ENCODE data around the gene SLC16A12. TPM values are rescaled to one million over a fixed set of nuclear protein-coding genes. Genes with fewer than 3 reads are reported as not detected.

Gene SLC16A12
- polyA plus RNA-seq, 3 donors = 22.1 to 32.0 (median 30.7) TPM

DNA sequence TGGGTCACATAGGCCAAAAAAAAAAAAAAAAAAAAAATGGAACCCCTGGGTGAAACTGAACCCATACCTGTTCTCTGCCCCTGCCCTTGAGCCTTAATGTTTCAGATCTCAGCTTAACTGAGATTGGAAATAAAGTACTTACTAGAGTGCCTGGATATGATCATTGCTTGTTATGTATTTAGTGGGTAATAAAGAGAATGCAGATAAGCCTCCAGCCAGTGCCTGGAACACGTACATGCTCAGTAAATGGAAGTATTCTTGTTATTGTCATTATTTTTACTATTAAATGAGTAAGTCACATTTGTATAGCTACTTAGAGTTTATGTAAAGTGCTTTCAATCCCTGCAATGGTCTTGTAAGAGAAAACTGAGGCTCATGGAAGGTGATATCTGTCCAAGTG is 14.7 kb downstream of the SLC16A12 start:
- DNase-seq (ENCODE audit: extremely low read depth in 1 of 11, low read depth in 9 of 11, low spot score in 4 of 11) = no peak

DNA sequence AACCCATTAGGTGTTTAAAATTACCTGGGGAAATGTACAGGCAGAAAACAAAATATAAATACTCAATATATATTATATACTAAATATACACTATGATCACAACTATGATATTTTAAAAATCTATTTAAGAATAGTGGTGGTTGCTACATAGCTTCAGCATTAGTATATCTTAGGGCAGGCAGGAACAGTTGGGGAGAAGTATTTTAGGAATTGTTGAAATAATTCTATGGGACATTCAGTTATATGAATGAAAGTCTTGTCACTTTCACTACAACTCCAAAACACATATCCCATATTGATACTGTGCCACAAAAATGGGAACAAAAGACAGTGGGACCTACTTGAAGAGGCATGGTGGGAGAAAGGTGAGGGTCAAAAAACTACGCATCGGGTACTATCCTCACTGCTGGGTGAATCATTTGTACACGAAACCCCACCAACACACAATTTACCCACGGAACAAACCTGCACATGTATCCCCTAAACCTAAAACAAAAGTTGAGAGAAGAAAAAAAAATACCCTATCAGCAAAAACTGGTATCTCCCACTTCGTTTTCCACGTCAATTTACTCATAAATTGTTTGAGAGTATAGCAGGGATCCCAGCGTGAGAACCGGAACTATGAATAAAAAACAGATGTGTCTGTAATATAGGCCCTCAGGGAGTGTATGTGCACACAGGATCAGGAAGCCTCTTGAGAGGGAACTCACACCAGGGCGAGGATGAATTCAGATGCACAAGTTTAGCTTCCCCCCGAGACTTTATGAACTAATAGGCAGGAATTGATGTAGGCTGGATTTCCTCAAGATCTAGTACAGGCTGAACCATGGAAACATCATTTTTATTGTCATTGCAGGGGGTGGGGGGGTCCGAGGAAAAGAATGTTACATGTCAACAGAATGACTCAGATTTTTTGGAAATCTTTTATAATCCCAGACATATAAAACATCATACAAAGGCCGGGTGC is 16.2 kb downstream of the SLC16A12 start:
- DNase-seq (ENCODE audit: extremely low read depth in 1 of 11, low read depth in 9 of 11, low spot score in 4 of 11) = no peak

DNA sequence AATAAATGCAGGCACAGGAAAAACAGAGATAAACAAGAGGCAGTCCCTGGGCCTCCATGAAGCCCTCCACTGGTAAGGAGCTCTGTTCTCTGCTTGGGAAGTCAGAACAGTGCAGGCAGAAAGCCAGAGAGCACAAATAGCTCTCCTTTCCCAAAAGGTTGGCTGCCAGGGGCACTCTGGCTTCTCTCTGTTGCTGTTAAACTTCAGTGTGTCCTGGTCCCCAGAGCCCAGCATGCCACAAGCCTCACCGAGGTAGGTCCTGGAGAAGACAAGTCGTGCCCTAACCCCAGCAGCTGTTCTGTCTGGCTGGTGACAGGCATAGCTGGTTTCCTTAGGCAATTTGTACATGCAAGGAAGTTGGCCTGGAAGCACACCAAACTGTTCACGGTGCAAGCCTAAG is 17.3 kb downstream of the SLC16A12 start:
- DNase-seq (ENCODE audit: extremely low read depth in 1 of 11, low read depth in 9 of 11, low spot score in 4 of 11) = no peak

DNA sequence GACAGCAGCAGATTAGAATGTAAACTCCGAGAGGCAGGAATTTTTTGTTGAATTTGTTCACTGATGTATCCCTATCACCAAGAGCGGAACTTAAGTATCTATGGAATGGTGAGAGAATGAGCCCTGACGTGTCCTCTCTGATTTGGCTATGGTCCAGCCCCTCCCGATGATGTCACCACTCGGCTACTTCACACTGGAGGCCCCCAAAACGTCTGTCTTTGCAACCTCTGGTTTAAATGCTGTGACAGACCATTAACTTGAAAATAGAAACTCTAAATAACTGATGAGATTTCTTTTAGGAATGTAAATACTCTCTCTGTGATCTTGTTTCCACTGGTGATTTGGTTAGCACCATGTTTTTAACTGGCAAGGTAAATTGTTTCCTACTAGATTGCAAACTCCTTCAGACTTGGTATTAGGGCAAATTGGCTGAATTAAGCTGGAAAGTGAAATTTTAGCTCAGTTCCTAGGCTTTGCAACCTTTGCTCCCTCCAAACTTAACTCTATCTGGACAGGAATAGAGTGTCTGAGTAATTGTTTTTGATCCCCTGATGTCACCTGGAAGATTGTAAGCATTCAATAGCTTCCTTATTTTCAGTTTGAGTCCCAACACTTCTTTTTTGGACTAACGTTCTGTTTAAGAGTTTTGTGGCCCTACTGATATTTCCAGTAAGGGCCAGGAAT is 19.1 kb downstream of the SLC16A12 start:
- no peak for DNase-seq (ENCODE audit: extremely low read depth in 1 of 11, low read depth in 9 of 11, low spot score in 4 of 11)

DNA sequence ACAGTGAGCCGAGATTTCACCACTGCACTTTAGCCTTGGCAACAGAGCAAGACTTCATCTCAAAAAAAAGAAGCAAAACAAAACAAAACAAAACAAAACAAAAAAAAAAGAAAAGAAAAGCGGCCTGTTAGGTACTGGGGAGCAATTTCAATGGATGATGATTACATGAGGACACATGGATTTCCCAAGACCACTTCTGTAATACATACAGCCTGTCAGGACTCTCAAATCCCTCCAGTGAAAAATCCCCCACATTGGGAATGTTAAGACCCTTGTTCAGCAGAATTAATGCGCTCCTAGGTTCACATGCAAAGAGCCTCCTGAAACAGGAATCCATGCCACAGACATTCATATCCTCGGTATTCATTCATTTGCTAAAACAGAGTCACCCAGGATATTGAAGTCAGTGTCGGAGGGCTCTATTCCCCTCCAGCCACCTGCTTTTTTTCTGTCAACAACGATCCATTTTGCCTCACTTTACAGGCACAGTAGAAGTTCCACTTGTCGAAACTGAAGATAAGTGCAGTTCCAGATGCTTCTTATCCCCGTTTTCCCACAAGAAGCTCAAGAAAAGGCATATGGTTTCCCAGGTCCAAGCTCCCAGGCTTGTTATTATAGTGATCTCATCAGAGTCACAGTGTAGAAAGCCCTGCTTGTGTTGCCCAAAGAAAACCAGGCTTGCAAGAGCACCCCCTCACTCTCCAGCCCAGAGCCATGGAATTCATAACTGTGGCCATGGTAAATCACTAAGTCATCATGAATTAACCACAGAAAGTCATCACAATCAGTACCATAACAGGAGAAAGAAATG is 20.2 kb downstream of the SLC16A12 start:
- no peak for DNase-seq (ENCODE audit: extremely low read depth in 1 of 11, low read depth in 9 of 11, low spot score in 4 of 11)

DNA sequence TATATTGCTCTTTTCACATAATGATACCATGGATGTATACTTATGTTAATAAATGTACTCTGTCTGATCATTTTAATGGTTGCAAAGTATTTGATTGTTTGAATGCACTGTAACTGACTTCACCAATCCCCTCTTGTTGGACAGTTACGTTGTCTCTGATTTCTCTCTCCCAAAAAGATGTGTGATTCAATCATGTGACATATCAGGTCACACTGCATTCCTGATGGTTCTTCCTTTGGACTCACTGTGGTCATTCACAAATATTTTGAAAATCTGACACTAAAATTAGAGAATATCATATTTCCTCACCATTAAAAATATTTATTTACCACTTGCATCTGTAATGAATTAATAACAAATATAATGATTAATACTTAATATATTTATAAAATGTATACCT is 22.2 kb downstream of the SLC16A12 start:
- no peak for DNase-seq (ENCODE audit: extremely low read depth in 1 of 11, low read depth in 9 of 11, low spot score in 4 of 11)

DNA sequence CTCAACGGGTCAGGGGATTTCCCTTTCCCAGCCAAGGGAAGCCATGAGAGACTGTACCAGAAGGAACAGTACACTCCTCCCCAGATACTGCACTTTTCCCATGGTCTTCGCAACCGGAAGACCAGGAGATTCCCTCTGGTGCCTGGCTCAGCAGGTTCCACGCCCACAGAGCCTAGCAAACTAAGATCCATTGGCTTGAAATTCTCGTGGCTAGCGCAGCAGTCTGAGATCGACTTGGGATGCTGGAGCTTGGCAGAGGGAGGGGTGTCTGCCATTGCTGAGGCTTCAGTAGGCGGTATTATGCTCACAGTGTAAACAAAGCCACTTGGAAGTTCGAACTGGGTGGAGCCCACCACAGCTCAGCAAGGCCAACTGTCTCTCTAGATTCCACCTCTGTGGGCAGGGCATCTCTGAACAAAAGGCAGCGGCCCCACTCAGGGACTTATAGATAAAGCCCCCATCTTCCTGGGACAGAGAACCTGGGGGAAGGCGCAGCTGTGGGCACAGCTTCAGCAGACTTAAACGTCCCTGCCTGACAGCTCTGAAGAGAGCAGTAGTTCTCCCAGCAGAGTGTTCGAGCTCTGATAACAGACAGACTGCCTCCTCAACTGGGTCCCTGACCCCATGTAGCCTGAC is 29.6 kb downstream of the SLC16A12 start:
- no peak for DNase-seq (ENCODE audit: extremely low read depth in 1 of 11, low read depth in 9 of 11, low spot score in 4 of 11)

DNA sequence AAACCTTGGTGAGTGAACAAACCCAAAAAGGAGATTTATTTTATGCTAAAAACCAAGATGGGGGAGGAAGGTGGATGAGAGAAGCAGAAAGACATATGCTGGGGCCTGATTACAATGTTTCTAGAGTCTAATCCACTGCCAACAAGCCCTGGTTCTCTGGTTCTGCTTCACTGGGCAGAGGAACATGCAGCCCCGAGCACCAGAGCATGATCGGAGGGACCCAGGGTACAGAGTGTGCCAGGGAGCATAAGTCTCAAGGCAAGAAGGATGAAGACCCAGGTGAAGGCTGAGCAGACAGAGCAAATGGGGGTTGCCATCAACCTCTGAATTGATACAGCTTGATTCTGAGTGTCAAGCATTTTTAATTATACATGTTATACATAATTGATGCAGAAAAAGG is 30.7 kb downstream of the SLC16A12 start:
- DNase-seq (ENCODE audit: extremely low read depth in 1 of 11, low read depth in 9 of 11, low spot score in 4 of 11) = no peak

DNA sequence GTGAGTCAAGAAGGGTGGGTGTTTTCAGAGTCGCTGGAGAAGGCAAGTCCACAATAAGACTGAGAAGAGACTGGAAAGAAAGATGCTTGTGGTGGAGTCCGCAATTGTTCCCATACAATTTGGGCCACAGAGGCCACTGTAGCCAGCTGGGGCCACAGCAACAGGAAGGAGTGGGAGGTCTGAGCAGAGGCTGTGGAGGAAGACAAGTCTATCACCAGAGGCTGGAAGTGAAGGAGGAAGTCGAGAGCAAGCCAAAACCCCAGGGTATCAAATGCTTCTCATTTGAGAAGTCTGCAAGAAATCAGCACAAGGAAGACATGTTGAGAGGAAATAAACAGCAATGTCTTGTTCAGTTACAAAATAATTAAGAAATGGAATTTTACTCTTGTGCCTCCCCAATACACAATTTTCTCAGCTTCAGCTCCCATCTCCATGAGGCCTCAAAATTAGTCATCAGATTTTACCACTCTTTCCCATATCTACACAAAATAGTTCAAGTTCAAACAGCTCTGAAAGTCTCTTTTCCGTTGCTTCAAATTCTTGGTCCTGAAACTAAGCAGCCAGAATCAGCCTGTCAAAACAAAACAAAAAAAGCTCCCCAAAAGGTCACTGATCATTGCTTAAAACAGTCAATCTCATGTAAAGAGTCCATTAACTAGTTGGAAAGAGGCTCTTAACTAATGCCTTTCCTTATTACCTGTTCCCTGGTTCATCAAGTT is 31.6 kb downstream of the SLC16A12 start:
- DNase-seq (ENCODE audit: extremely low read depth in 1 of 11, low read depth in 9 of 11, low spot score in 4 of 11) = no peak

DNA sequence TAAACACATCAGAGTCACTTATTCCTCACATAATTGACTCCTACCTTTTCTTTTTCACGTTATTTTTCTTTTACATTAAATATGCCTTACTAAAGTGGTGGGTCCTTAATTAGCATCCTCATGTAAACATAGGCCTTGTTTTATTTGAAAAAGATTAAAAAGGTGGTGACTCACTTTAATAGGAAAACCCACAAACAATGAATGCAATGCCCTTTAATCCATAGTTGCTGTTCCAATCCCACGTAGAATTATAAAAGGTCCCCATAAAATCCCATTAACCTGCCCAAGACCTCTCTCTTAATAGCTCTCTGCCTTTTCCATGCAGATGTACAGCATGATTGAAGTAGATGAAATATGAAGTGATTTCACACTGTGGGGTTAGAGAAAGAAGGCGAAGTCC is 32.2 kb downstream of the SLC16A12 start:
- no peak for DNase-seq (ENCODE audit: extremely low read depth in 1 of 11, low read depth in 9 of 11, low spot score in 4 of 11)

DNA sequence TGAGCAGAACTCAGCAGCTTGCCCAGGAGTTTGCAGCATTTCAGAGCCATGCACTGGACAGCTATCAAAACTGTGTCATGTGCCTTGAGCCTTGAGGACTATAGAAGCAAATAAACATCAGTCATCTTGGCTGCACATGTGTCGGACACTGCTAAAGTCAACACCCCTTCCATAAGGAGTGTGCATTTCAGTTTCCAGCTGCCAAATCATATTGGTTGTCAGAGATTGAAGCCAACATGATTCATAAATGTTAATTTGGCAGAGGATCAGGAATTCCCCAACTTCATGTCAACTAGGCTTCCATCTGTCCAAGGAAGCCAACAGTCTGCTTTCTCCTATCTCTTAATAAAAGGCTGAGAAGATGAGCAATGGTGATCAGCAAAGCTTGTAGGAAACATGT is 32.8 kb downstream of the SLC16A12 start:
- no peak for DNase-seq (ENCODE audit: extremely low read depth in 1 of 11, low read depth in 9 of 11, low spot score in 4 of 11)

DNA sequence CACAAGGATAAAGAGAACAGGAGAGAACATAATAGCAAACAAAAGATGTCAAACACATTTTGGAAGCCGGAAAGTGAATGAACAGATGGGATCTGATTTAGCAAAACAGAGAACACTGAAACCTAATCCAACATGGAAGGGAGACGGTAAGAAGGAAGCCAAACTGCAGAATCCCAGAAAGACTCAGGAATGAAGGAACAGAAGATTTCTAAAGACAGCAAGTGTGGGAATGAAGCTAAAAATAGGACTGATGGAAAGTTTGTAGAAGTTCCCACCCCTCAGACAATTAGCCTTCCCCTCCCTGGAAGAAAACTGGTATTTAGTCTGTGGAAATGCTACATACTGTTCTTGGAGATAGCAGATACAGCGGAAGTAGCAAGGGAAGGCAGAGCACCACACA is 40.8 kb downstream of the SLC16A12 start:
- no peak for DNase-seq (ENCODE audit: extremely low read depth in 1 of 11, low read depth in 9 of 11, low spot score in 4 of 11)

DNA sequence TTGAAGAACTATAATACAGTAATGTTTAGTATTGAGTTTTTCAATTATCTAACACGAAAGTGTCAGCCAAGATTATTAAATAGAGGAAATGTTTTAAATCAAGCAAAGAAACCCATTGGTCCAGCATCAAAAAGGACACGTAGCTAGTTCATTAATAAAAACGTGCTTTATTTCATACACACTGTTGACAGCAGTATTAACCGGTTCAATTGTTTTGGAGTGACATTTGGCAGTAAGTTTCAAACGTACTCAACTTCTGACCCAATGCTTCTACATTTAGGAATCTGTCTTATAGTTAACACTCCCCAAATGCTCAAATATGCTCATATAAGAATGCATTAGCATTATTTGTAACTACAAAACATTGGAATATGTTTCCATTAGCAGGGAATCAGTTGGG is 41.3 kb downstream of the SLC16A12 start:
- no peak for DNase-seq (ENCODE audit: extremely low read depth in 1 of 11, low read depth in 9 of 11, low spot score in 4 of 11)

DNA sequence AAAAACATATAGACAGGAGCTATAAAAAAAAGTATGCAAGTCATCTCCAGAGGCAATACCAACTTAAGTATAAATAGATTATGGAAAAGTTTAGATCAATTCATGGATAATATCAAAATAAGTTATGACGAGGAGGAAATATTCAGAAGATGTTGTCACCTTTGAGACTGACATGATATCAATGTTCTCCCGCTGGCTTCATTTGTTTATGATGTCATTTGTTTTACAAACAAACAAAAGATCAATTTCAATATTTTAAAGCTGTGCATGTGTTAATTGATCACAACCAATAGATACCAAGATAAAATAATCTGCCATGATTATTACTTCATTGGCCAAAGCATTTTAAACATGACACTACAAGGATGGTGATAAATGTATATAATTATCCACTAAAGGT is 43.5 kb downstream of the SLC16A12 start:
- no peak for DNase-seq (ENCODE audit: extremely low read depth in 1 of 11, low read depth in 9 of 11, low spot score in 4 of 11)

DNA sequence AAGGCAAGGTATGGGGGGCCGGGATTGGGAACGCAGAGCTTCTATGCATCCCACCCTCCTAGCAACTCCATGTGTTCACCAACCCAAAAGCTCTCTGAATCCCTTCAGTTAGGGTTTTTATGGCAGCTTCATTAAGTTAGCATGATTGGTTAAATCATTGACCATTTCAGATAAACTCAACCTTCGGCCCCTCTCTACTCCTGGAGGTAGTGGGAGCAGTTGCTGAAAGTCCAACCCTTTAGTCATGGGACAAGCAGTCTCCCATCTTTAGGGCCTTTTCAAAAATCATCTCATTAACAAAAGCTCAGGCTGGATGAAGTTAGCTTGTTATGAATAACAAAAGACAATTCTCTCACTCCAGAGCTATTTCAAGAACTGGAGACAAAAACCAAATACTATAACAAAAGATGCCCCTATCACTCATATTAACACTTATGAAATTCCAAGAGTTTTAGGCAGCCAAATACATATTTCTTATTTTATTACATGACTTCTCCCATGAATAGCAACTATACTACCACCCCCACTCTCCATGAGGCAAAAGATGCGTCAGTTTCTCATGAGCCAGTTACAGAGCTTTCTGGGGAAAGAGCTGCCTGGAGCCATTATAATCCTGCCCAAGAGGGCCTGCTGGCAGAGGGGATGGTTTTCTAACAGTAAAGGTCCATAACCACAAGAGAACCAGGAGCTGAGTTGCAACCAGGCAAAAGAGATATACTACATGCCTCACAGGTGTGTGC is 44.6 kb downstream of the SLC16A12 start:
- DNase-seq (ENCODE audit: extremely low read depth in 1 of 11, low read depth in 9 of 11, low spot score in 4 of 11) = no peak

DNA sequence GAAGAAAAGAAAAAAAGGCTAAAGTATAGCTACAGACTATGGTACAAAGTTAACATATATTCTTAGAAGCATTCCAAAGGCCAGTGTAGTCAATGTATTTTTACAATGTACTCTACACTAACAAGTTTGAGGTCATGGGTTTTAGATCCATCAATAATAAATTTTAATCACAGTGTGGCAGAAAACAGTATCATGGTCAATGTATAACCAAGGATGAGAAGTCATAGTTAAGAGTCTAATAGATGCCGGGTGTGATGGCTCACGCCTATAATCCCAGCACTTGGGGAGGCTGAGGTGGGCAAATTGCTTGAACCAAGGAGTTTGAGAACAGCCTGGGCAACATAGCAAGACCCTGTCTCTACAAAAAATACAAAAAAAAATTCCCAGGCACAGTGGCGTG is 53.1 kb downstream of the SLC16A12 start:
- DNase-seq (ENCODE audit: extremely low read depth in 1 of 11, low read depth in 9 of 11, low spot score in 4 of 11) = no peak

DNA sequence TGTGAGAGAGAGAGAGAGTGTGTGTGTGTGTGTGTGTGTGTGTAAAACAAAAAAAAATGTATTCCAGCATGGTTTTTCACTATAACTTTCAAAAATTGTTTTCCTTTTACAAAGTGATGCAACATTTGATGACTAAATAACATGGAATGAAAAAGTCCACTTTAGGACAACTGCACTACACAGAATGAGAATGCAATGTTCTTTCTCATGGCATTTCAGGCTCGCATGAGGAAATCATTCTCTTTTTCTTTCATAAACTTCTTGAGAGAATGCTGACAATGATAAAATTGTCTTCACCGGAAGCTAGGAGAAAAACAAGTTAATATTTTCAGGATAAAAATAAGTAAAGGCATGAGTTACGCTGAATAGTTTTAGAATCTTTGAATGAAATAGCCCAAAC is 53.7 kb downstream of the SLC16A12 start:
- DNase-seq (ENCODE audit: extremely low read depth in 1 of 11, low read depth in 9 of 11, low spot score in 4 of 11) = no peak
